ENCODE measurements around the gene ARSK.
"Not testable (repeated sequence)": the region's sequence is repeated elsewhere in the genome, so short reads cannot be mapped to it uniquely, and the experiment has no call there.

ARSK gene

DNA sequence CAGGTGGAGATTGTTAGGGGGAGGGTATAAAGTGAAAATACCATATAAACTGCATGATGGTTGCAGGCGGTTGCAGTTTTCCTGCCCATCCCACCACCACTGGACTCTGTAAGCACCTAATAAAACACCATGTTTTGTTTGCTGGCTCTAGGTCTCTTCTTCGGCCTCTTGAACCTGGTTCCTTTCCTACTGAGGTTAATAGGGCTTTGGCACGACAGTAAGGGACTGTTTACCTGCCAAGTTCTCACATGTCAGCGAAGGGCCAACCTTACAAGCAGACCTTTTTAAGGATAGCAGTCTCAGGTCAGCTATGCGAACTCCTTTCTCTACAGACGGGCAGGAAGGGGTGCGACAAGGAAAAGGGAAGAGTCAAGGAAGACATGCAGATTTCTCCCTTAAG, 88.3 kb downstream of the ARSK start:
- in situ Hi-C loops (cut with MboI; ENCODE audit: low pct_unique_long_range_greater_than_20kb, low sequenced_read_pairs), result no loop called here
- no peak for DNase-seq

DNA sequence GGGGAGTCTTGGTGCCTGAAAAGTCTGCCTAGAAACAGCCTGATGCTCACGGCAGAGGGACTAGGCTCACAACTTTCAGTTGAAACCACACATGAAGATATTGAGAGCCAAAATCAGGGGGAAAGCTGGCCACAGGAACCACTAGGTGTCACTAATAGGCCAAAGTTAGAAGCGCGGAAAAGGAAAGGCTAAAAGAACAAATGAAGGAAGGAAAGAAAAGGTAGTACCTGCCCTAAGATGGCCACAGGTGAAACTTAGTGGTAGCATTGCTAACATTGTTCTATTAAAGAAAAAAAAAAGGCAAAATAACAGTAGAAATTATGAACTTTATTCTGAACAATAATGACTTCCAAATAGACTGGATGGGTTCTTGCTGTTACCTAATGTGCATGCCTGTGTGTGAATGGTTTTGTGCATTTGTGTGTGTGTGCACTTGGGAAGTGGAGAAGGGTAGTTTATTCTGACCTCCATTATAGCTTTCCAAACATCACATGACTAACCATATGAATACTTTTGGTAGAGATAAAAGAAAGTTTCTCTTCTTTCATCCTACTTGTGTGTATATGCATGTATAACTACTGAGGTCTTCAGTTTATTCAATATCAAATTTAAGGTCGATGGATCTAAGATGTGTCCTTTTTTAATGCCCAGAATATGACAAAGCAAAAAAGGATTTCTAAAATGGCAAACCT, 89.6 kb downstream of the ARSK start:
- peak; percentile 77 for DNase-seq
- in situ Hi-C loops (cut with MboI; ENCODE audit: low pct_unique_long_range_greater_than_20kb, low sequenced_read_pairs), result no loop called here

DNA sequence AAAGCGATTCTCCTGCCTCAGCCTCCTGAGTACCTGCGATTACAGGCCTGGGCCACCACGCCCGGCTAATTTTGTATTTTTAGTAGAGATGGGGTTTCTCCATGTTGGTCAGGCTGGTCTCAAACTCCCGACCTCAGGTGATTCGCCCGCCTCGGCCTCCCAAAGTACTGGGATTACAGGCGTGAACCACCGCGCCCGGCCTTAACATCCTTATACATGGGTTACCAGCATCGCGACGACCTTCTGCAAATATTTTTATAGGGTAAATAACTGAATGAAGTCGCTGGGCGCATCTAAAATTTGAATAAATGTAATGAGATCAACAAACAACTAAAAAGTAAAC, 91.3 kb downstream of the ARSK start:
- in situ Hi-C loops (cut with MboI; ENCODE audit: low pct_unique_long_range_greater_than_20kb, low sequenced_read_pairs), result not testable (repeated sequence)

DNA sequence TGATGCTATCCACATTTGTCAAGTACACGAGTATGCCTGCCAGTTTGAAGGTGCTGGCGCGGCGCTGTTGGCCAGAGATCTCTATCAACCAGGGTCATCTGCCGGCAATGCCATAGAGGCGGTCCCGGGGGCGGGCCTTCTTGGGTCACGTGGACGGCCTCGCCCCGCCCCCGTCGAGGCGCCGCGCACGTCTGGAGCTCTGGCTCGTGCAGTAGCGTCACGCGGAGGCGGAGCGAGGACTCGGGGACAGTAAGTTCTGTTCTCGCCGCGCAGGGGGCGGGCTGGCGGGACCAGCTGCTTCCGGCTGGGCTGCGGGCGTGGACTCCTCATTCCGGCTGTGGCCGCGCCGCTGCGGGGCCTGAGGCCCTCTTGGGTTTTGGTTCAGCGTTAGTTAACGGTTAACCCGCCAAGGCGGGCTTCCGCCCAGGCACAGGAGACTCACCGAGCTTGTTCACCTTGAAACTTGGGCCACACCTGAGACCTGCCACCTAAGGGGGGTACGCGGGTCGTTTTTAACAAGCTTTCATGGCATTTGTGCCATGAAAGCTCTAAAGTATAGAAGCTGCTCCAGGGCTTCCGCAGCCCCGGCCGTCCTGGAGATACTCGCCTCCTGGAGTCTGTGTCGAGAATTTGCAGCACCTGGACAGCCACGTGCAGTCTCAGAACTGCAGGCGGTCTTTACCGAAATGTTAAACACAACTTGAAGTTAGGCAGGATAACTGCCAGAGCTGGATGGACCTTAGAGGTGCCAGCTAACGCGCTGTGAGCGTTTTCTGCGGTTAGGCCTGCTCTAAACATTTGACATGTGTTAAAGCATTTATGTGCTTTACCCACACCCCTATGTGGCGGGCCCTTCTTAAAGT, 91.9 kb downstream of the ARSK start, which contains the start of gene RFESD:
Gene RFESD, plus strand, starts transcription at position 209 of the 863 bp plus-strand sequence. CDS start 5,495 bp downstream, outside the sequence.
- DNase-seq, result peak; percentile 99
- in situ Hi-C loops (cut with MboI; ENCODE audit: low pct_unique_long_range_greater_than_20kb, low sequenced_read_pairs), result no loop called here

More for the DNA sequence above, 91.3 kb downstream of the ARSK start:
- DNase-seq, result not testable (repeated sequence)

DNA sequence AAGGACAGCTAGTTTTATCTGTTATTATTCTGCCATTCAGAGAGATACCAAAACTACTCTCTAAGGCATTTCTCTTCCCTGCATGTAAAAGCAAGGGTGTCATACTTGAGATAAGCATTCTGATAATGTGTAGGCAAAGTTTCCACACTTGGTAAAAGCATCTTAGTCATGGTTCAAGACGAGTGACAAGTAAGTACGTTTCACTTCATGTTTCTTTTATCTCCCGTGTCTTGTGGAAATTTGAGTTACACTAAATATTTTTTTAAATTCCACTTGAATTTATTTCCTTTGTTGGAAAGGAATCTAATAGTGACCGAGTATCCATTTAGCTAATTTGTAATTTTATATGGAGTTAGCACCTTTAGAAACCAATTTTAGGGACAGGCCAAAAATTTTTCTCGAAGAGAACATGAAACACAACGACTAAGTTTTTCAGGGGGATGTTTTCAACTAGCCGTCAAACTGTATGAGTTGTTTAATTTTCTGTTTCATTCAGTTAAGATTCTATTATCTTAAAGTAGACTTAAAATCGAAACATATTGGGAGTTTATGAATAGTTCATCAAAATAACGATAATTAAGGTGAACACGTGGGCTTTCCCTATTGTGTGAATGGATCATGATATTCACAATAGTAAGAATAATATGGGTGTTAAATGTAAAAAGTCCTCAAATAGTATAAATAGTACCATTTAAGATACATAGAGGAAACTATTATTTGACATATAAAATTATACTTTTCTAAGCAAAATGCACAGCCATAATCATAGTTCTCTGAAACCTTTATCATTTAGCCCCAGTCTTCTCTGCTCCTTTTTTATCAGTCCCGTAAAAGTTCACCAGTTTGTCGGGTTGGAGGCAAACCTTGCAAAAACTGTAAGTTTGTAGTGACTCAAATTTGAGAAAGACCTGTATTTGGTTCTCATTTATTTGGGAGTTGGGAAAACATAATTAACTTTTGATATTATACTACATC, 93.3 kb downstream of the ARSK start:
- in situ Hi-C loops (cut with MboI; ENCODE audit: low pct_unique_long_range_greater_than_20kb, low sequenced_read_pairs), result no loop called here
- DNase-seq, result peak; percentile 37

DNA sequence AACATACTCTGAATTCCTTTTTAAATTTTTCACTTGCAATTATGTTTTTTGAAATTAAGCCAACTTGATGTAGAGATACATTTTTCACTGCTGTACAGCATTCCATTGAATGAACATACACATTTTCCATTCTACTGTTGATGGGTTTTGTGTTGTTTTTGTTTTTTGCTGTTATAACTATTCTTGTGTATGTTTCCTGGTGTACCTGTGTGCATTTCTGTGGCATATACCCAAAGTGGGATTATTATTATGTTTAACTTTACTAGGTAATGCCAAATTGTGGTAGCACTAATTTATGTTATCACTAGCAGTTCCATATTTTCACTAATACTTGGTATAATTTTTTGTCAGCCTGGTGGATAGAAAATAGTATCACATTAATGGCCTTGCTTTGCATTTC, 94.4 kb downstream of the ARSK start:
- DNase-seq, result no peak
- in situ Hi-C loops (cut with MboI; ENCODE audit: low pct_unique_long_range_greater_than_20kb, low sequenced_read_pairs), result no loop called here

DNA sequence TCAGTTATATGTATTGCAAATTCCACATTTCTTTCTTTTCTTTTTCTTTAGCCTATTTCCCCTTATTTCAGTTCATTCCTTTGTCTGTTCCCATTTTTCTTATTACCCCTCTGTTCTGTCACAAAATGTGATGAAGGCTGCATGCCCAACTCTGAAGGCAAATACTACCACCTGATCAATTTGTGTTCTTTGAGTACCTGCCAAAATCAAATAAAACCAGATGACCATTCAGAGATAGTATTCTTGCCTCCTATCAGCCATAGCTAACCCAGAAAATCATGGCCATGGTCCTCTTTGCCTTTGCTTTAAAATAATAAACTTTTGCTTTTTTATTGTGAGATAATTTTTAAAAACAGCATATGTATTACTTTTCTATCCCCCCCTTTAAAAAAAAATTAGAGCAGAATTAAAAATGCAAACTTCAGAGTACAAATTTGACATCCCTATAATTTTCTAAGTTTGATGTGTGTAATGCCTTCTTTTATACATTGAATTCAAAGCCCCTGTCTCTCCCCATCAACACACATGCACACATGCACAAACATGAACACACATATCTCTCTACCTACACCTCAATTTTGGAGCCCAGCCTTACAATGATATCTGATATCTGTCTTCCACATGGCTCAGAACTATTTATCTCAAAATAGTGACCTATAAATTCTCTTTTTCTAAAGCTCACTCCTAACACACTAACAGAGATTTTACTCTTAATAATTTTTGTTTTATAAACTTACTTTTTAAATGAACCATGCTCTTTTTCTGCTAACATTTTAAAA, 95.1 kb downstream of the ARSK start:
- no peak for DNase-seq
- in situ Hi-C loops (cut with MboI; ENCODE audit: low pct_unique_long_range_greater_than_20kb, low sequenced_read_pairs), result loop anchor here (25.0 kb wide), 1 partner anchor 187 kb away; no protein-coding TSS in a partner anchor

DNA sequence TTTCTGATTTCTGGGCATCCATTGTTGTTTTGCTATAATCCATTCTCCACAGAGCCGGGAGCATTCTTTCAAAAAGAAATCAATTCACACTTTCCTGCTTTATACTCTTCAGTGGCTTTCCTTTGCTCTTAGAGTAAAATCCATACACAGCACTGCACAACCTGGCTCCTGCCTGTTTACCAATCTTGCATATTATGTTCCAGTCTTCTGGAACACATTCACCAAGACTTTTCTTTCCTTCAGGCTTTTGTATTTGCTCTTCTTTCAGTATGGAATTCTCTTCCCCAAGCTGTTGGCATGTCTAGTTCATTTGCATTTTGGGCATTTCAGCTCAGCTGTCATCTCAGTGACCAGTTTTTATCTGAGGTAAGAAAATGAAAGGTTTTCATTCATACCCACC, 97.9 kb downstream of the ARSK start:
- no peak for DNase-seq
- in situ Hi-C loops (cut with MboI; ENCODE audit: low pct_unique_long_range_greater_than_20kb, low sequenced_read_pairs), result loop anchor here (25.0 kb wide), 1 partner anchor 184 kb away; no protein-coding TSS in a partner anchor

DNA sequence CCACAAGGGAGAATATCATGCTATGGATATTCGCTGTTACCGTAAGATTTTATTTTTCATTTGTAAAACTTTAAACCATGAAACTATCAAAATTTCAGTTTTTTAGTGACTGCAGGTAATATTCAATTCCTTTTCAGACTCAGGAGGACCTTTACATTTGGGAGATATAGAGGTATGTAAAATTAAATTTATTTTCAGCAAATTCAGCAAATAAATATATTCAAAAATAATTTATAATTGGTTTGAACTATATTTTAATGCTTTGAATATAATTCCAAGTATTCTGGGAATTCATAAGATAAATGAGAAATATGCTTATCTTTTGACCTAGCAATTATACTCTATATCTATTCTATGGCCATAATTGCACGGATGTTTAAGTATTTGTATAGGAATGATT, 99.3 kb downstream of the ARSK start:
- in situ Hi-C loops (cut with MboI; ENCODE audit: low pct_unique_long_range_greater_than_20kb, low sequenced_read_pairs), result loop anchor here (25.0 kb wide), 1 partner anchor 183 kb away; no protein-coding TSS in a partner anchor
- no peak for DNase-seq

All from KBM-7 (cell line).